Neural crest cell (in vitro differentiated cells): ENCODE data around the gene FAHD1. TPM values are rescaled to one million over a fixed set of nuclear protein-coding genes. Genes with fewer than 3 reads are reported as not detected.

Experiments used
- DNase-seq: peaks from one replicate; pipeline ENCODE4 v3.0.0; 2021; ENCODE audit warnings: low read depth, mixed read lengths, low spot score
- H3K27ac Mint-ChIP-seq: one replicate; pipeline ENCODE4 v1.8.0; 2021; ENCODE audit warnings: mild to moderate bottlenecking, mixed read lengths; ENCODE audit not compliant: unreplicated experiment
- H3K27me3 Mint-ChIP-seq: 2 replicates; pipeline ENCODE4 v1.8.0; 2021; ENCODE audit warnings: low read depth, mild to moderate bottlenecking, mixed read lengths
- H3K36me3 Mint-ChIP-seq: 2 replicates; pipeline ENCODE4 v1.8.0; 2021; ENCODE audit warnings: low read depth, mild to moderate bottlenecking, mixed read lengths
- H3K4me1 Mint-ChIP-seq: 2 replicates; pipeline ENCODE4 v1.8.0; 2021; ENCODE audit warnings: mixed read lengths
- H3K4me3 Mint-ChIP-seq: one replicate; pipeline ENCODE4 v1.8.0; 2021; ENCODE audit warnings: mild to moderate bottlenecking, mixed read lengths
- H3K9me3 Mint-ChIP-seq: 2 replicates; pipeline ENCODE4 v1.8.0; 2021; ENCODE audit warnings: mixed read lengths
- CTCF ChIP-seq: fragments of 200-600 bp; sonication (generic); conservative IDR thresholded peaks from 2 replicates; pipeline ENCODE4 v1.5.0; 2021; ENCODE audit warnings: antibody characterized with exemption, mild to moderate bottlenecking
- long read RNA-seq: library from polyadenylated mRNA; unstranded; transcript quantifications from one replicate; pipeline ENCODE4 v2.0.0, GENCODE V29; 2020
- total RNA-seq: library from RNA; stranded (reverse); gene quantifications from 2 replicates; pipeline ENCODE4 v1.2.1, GENCODE V29; 2021

Gene FAHD1
- 27.2 and 28.0 TPM in 2 replicates for total RNA-seq
- long read RNA-seq, transcript FAHD1-203 (1 exons, 1,974 nt), result major isoform, 51 of 57 reads
- long read RNA-seq, partial matches to known transcripts, result 0 of 57 reads
- long read RNA-seq, other reads (novel, unspliced or antisense), result 1 of 57 reads

DNA sequence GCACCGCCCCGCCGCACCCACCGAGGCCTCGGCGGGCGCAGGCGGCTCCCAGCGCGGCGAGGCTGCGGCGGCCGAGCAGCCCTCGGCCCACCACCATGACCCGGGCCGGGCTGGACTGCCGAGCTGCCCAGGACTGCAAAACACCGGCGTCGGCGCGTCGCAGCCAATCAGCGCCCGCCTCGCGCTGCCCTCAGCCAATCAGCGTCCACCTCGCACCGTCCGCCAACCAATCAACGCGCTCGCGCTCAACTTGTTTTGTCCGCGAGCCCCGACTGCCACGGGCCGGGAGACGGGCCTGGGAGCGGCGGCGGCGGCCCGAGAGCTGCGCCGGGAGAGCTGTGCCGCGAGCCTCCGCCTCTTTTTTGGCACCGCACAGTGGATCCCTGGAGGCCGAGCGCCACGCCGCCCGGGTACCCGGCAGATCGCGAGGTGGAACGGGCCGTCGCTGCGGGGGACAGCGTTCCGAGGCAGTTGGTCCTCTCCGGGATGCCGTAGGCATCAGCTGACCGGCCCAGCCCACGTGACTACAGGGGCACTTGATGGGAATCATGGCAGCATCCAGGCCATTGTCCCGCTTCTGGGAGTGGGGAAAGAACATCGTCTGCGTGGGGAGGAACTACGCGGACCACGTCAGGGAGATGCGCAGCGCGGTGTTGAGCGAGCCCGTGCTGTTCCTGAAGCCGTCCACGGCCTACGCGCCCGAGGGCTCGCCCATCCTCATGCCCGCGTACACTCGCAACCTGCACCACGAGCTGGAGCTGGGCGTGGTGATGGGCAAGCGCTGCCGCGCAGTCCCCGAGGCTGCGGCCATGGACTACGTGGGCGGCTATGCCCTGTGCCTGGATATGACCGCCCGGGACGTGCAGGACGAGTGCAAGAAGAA, at the start of gene FAHD1, which contains the start of gene HAGH:
Gene FAHD1 (plus strand): TSS at position 516 of the 883 bp plus-strand sequence. CDS start 33 bp downstream, at position 549.
Gene HAGH (minus strand): TSS at position 135 of the 883 bp plus-strand sequence. CDS start 38 bp downstream, at position 97.
- H3K4me1 Mint-ChIP-seq, result peaks cover 37% of the 10 kb centered on the region
- H3K4me3 Mint-ChIP-seq, result peak within 1 kb of the TSS; percentile 96
- H3K27me3 Mint-ChIP-seq, result no peaks in the 10 kb centered on the region
- no peaks in the 10 kb centered on the region for H3K9me3 Mint-ChIP-seq
- peaks cover 3% of the 10 kb centered on the region for H3K36me3 Mint-ChIP-seq
- DNase-seq, result peak; percentile 94
- TF ChIP-seq CTCF, result no peak
- H3K27ac Mint-ChIP-seq, result peak within 1 kb of the TSS; percentile 97

DNA sequence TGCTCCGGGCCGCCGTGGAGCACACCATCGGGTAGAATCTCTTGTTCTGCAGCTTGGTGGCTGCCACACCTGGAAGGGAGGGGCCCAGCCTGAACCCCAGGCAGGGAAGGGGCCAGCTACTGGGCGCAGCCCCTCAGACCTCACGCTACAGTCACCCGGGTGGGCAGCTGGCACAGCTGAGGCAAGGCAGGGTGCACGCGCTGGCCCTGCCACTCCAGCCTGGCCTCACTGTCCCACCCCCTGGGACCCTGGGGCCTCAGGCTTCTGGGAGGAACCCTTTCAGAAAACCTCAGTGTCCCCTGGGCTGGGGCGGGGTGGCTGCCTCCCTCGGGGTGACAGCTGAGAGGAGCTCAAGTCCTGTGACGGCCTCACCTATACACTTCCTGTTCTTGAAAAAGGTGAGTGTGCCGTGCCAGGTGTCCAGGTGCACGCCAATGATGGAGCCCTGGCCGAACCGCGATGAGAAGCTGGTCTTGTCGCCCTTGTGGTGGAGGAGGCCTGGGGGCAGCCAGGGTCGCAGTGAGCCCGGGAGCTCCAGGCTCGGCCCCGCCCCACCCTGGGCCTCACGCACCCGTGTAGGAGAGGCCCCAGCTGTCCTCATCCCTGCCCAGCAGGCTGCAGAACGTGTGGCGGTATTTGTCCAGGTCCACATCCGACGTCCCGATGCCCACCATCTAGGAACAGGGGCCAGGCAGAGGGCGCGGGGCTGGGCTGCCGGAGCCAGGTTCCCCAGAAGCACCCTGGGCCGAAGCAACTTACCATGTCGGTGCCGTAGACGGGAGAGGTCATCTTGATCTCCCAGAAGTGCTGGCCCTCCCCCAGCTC, 49.4 kb upstream of the FAHD1 start:
- no peak for TF ChIP-seq CTCF
- peak overlapping the region; percentile 67 for H3K4me3 Mint-ChIP-seq
- peaks cover 11% of the 10 kb centered on the region for H3K4me1 Mint-ChIP-seq
- H3K27ac Mint-ChIP-seq, result no peak overlapping the region
- H3K27me3 Mint-ChIP-seq, result peaks cover 2% of the 10 kb centered on the region
- no peak for DNase-seq
- H3K36me3 Mint-ChIP-seq, result peaks cover 2% of the 10 kb centered on the region
- no peaks in the 10 kb centered on the region for H3K9me3 Mint-ChIP-seq

GRCh38 chr16:1778200-1779179, 48.5 kb upstream of the FAHD1 start:
- Mint-ChIP-seq H3K4me1 (peaks cover 18% of the 10 kb centered on the region), H3K9me3 (no peaks in the 10 kb centered on the region), H3K27ac (no peak overlapping the region), H3K36me3 (peaks cover 5% of the 10 kb centered on the region), H3K4me3 (peak overlapping the region; percentile 54), H3K27me3 (peaks cover 4% of the 10 kb centered on the region)
- TF ChIP-seq CTCF, result no peak
- DNase-seq, result no peak

GRCh38 chr16:1779234-1779701, 47.7 kb upstream of the FAHD1 start:
- Mint-ChIP-seq H3K4me3 (peak overlapping the region; percentile 54), H3K27me3 (peaks cover 4% of the 10 kb centered on the region), H3K9me3 (no peaks in the 10 kb centered on the region), H3K27ac (no peak overlapping the region), H3K4me1 (peaks cover 22% of the 10 kb centered on the region), H3K36me3 (peaks cover 5% of the 10 kb centered on the region)
- TF ChIP-seq CTCF, result no peak
- no peak for DNase-seq
